Vagina (tissue), 2 donors: ENCODE results near the gene ZNF692.

Source experiments
- CTCF ChIP-seq, 3 experiments: fragments of 450-650 bp in 2 of 3; fragments of 200-600 bp in 1 of 3; sonication (generic) in 1 of 3; IDR thresholded peaks; one replicate each; pipeline ENCODE4 v1.5.1; 2017 to 2019; ENCODE audit warnings: antibody characterized with exemption in 3 of 3, mild to moderate bottlenecking in 2 of 3, moderate library complexity in 2 of 3
- POLR2A ChIP-seq, 2 donors: fragments of 450-650 bp; IDR thresholded peaks; one replicate each; pipeline ENCODE4 v1.6.1; 2017; ENCODE audit warnings: antibody characterized with exemption in 2 of 2, mild to moderate bottlenecking in 2 of 2, moderate library complexity in 2 of 2
- POLR2AphosphoS5 ChIP-seq, 2 donors: sonication (generic); formaldehyde crosslinking; IDR thresholded peaks; one replicate each; pipeline ENCODE4 v1.9.0; 2017; ENCODE audit warnings: antibody characterized with exemption in 2 of 2, mild to moderate bottlenecking in 2 of 2, low read depth in 1 of 2; ENCODE audit not compliant: insufficient read depth in 1 of 2

GRCh38 chr1:248825136-248825535, 33.7 kb downstream of the ZNF692 start:
- TF ChIP-seq CTCF (IDR thresholded peaks at IDR 0.05): no peak
- TF ChIP-seq POLR2A (IDR thresholded peaks at IDR 0.05): no peak
- TF ChIP-seq POLR2AphosphoS5 (IDR thresholded peaks at IDR 0.05; ENCODE audit: insufficient read depth in 1 of 2, low read depth in 1 of 2): no peak
